Measurements from ENCODE around the gene COLQ.

- TF ChIP-seq, protein P1, sequence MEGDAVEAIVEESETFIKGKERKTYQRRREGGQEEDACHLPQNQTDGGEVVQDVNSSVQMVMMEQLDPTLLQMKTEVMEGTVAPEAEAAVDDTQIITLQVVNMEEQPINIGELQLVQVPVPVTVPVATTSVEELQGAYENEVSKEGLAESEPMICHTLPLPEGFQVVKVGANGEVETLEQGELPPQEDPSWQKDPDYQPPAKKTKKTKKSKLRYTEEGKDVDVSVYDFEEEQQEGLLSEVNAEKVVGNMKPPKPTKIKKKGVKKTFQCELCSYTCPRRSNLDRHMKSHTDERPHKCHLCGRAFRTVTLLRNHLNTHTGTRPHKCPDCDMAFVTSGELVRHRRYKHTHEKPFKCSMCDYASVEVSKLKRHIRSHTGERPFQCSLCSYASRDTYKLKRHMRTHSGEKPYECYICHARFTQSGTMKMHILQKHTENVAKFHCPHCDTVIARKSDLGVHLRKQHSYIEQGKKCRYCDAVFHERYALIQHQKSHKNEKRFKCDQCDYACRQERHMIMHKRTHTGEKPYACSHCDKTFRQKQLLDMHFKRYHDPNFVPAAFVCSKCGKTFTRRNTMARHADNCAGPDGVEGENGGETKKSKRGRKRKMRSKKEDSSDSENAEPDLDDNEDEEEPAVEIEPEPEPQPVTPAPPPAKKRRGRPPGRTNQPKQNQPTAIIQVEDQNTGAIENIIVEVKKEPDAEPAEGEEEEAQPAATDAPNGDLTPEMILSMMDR (IDR thresholded peaks at IDR 0.05) = peak in 1 of 6 experiments; percentile 16
- TF ChIP-seq POLR2A (IDR thresholded peaks at IDR 0.05) = no peak
Observed at GRCh38 chr3:15527031-15527459, 5.5 kb upstream of the COLQ start.

All from adrenal gland (tissue), 5 donors.